A673 (cell line): ENCODE results near the gene ZNF644. TPM values are rescaled to one million over a fixed set of nuclear protein-coding genes. Genes with fewer than 3 reads are reported as not detected.

Source experiments
- BruUV-seq: library from RNA; stranded (reverse); fragments of 400-500 nt; replicated peaks from 2 replicates; lab custom pipeline; 2021; lab: Mats Ljungman, UMichigan
- CTCF ChIA-PET: fragments of 300-600 bp; sonication (Branson Sonifier 250); formaldehyde crosslinking; loops from one replicate; lab custom pipeline; 2022; ENCODE audit warnings: antibody characterized with exemption; lab: Charles Lee
- POLR2A ChIA-PET: fragments of 300-600 bp; sonication (Branson Sonifier 250); formaldehyde crosslinking; loops from one replicate; lab custom pipeline; 2022; ENCODE audit warnings: antibody characterized with exemption; ENCODE audit not compliant: low non-redundant PET; lab: Charles Lee
- DNase-seq: peaks from one replicate; pipeline ENCODE4 v3.0.0-alpha.2; 2015; ENCODE audit warnings: low spot score
- H3K27ac ChIP-seq: fragments of 200-600 bp; sonication (generic); 2 replicates; pipeline ENCODE4 v1.5.1; 2016; ENCODE audit warnings: mixed run types, low read depth, mild to moderate bottlenecking, mixed read lengths, antibody characterized with exemption, low read length; ENCODE audit not compliant: poor library complexity, severe bottlenecking
- H3K27me3 ChIP-seq: fragments of 200-600 bp; sonication (generic); replicated peaks from 2 replicates; pipeline ENCODE4 v1.6.1; 2017; ENCODE audit warnings: mixed run types, low read depth, mild to moderate bottlenecking, mixed read lengths, antibody characterized with exemption, low read length; ENCODE audit not compliant: insufficient read depth, poor library complexity
- H3K36me3 ChIP-seq: fragments of 200-600 bp; sonication (generic); 2 replicates; pipeline ENCODE4 v1.6.1; 2016; ENCODE audit warnings: mixed run types, mild to moderate bottlenecking, mixed read lengths, antibody characterized with exemption, low read length; ENCODE audit not compliant: insufficient read depth, poor library complexity, severe bottlenecking
- H3K4me1 ChIP-seq: fragments of 200-600 bp; sonication (generic); 2 replicates; pipeline ENCODE4 v1.6.1; 2017; ENCODE audit warnings: mixed run types, mild to moderate bottlenecking, mixed read lengths, antibody characterized with exemption, low read length; ENCODE audit not compliant: insufficient read depth, poor library complexity, severe bottlenecking
- H3K4me3 ChIP-seq: fragments of 200-600 bp; sonication (generic); 2 replicates; pipeline ENCODE4 v1.5.1; 2016; ENCODE audit warnings: low read depth, mixed run types, mild to moderate bottlenecking, mixed read lengths, low read length; ENCODE audit not compliant: poor library complexity, severe bottlenecking
- H3K9me3 ChIP-seq: fragments of 200-600 bp; sonication (generic); 2 replicates; pipeline ENCODE4 v1.6.1; 2016; ENCODE audit warnings: mixed run types, low read depth, mild to moderate bottlenecking, mixed read lengths, antibody characterized with exemption, low read length; ENCODE audit not compliant: poor library complexity, severe bottlenecking
- CTCF ChIP-seq: fragments of 300-800, 200-600 bp; sonication (generic); conservative IDR thresholded peaks from 2 replicates; pipeline ENCODE4 v1.5.1; 2017; ENCODE audit warnings: low read depth, mild to moderate bottlenecking, antibody characterized with exemption, low read length, moderate library complexity, mixed read lengths
- EZH2 ChIP-seq: fragments of 200-600 bp; sonication (generic); IDR thresholded peaks from 2 replicates; pipeline ENCODE4 v1.6.1; 2017; ENCODE audit warnings: borderline replicate concordance, low read depth, mild to moderate bottlenecking, mixed read lengths, antibody characterized with exemption, low read length; ENCODE audit not compliant: poor library complexity, severe bottlenecking
- intact Hi-C: fragments of 100-400 bp; cut with micrococcal nuclease; formaldehyde crosslinking; loops from one replicate; pipeline ENCODE4 v1.10.0; 2022; ENCODE audit not compliant: unreplicated experiment
- total RNA-seq: library from RNA; stranded (reverse); gene quantifications from 2 replicates; pipeline ENCODE4 v1.2.3, GENCODE V29; 2021

ZNF644 gene
- total RNA-seq, 1 experiment from 2014 or later, result 80.4 TPM

GRCh38 chr1:90989302-90989701 lies 32.5 kb downstream of the ZNF644 start:
- CTCF ChIA-PET, result no interaction called here
- POLR2A ChIA-PET, result no interaction called here
- Histone ChIP-seq H3K36me3 (peaks cover 19% of the 10 kb centered on the region), H3K9me3 (peaks cover 18% of the 10 kb centered on the region), H3K4me3 (no peak overlapping the region), H3K4me1 (no peaks in the 10 kb centered on the region), H3K27me3 (no peaks in the 10 kb centered on the region), H3K27ac (no peak overlapping the region)
- DNase-seq, result no peak
- no TSS peak for BruUV-seq
- intact Hi-C loops, result no loop called here
- TF ChIP-seq EZH2 (no peak), CTCF (no peak)

GRCh38 chr1:90987841-90988240 lies 34.0 kb downstream of the ZNF644 start:
- no peaks in the 10 kb centered on the region for H3K27me3 ChIP-seq
- intact Hi-C loops, result no loop called here
- no peak overlapping the region for H3K4me3 ChIP-seq
- H3K36me3 ChIP-seq, result peaks cover 19% of the 10 kb centered on the region
- TF ChIP-seq CTCF (no peak), EZH2 (no peak)
- DNase-seq, result no peak
- H3K27ac ChIP-seq, result no peak overlapping the region
- no TSS peak for BruUV-seq
- ChIA-PET POLR2A (no interaction called here), CTCF (no interaction called here)
- H3K4me1 ChIP-seq, result no peaks in the 10 kb centered on the region
- peaks cover 18% of the 10 kb centered on the region for H3K9me3 ChIP-seq

- Histone ChIP-seq H3K36me3 (peaks cover 21% of the 10 kb centered on the region), H3K27me3 (no peaks in the 10 kb centered on the region), H3K4me3 (no peak overlapping the region), H3K4me1 (no peaks in the 10 kb centered on the region), H3K27ac (no peak overlapping the region), H3K9me3 (peaks cover 18% of the 10 kb centered on the region)
- ChIA-PET CTCF (no interaction called here), POLR2A (no interaction called here)
- intact Hi-C loops, result no loop called here
- no peak for DNase-seq
- TF ChIP-seq EZH2 (no peak), CTCF (no peak)
- BruUV-seq, result no TSS peak
These were observed 34.9 kb downstream of the ZNF644 start for GRCh38 chr1:90986953-90987352.
